DMS53 treated with DMSO at 0.1 percent for 48 hours (cell line): ENCODE data around the gene DBT.
"Not testable (repeated sequence)": the region's sequence is repeated elsewhere in the genome, so short reads cannot be mapped to it uniquely, and the experiment has no call there.

ENCODE experiments used
- DNase-seq: peaks from one replicate; lab custom pipeline; 2025; ENCODE audit not compliant: unreplicated experiment; lab: John Stamatoyannopoulos, UW

DBT gene

DNA sequence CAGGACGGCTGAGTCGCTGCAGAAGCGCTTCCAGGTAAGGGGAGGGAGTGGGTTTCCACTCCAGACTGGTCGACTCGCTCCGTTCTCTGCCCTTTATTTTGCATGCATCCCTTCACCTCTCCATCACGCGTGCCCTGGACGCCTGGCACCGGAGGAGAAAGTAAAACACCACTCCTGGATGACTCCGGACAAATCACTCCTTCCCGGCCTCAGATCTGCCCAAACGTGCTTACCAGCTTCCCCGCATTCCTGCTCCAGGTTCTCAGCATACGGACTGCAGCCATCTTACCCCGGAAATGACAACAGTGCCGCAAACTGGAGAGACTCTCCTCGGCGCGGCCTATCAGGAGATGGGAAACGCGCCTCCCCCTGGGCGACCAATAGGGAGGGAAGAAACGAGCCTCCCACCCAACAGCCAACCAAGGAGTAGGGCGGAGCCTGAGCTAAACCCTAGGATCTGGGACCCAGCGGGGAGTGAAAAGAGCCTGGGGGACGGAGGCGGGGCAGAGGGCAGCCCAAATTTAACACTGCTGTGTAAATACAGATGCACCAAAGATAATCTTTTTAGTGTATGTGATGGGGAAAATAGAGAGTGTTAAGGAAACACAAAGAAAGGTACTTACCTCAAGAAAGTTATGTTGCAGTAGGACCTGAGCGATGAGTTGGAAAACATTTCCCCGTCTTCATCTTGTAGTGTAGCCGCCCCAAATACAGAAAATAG, at the start of gene DBT:
Gene DBT (minus strand): TSS at position 298 of the 721 bp plus-strand sequence. CDS start 14 bp downstream, at position 284.
- peak; percentile 99 for DNase-seq

DNA sequence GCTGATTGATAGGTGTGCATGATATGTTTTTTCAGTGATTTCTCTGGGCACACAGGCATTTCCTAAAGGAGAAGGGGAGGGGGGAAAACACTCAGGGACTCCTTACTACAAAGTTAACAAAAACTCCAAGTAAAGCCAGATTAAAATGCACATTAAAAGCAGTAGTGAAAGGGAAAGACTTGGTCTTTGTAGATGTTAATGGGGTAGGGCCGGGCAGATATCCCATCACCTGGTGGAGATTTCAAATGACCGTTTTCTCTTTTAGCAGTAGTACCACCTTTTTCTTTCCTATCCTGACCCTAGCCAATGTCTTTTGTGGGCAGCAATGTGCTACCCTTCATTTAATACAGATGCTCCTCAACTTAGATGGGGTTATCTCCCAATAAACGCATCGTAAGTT, 48.9 kb upstream of the DBT start:
- no peak for DNase-seq

DNA sequence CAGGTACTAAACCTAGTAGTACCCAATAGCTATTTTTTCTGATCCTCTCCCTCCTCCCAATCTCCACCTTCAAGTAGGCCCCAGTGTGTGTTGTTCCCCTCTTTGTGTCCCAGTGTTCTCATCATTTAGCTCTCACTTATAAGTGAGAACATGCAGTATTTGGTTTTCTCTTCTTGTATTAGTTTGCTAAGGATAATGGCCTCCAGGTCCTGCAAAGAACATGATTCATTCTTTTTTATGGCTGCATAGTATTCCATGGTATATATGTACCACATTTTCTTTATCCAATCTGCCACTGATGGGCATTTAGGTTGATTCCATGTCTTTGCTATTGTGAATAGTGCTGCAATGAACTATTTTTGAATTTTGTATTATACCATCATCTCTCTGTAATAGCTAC, 47.4 kb upstream of the DBT start:
- DNase-seq: not testable (repeated sequence)

DNA sequence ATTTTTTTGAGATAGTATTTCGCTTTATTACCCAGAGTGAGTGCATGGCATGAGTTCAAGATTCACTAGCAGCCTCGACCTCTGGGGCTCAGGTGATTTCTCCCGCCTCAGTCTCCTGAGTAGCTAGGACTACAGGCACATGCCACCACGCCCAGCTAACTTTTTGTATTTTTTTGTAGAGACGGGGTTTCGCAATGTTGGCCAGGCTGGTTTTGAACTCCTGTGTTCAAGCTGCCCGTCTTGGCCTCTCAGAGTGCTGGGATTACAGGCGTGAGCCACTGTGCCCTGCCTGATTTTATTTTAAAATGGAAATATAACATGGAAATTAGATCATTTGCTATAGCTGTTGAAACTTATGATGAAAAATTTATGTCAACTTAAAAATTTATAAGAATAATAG, 46.5 kb upstream of the DBT start:
- DNase-seq: no peak

DNA sequence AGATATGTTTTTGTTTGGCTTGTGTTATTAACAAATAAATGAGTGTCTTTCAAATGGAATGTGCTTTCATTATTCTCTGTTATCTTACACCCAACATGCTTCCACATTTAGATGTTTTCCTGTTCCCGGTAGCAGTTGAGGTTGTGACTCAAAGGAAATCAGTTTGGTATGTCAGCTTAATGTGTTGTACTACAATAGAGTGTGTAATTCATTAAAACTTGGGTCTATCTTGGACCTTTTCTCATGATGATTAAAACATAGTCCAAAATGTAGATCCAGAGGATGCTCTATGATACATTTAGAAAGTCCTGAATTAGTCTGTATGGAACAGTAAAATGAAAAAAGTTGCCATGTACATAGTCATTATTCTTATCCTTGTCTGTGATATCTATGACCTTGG, 43.1 kb upstream of the DBT start:
- DNase-seq: no peak

DNA sequence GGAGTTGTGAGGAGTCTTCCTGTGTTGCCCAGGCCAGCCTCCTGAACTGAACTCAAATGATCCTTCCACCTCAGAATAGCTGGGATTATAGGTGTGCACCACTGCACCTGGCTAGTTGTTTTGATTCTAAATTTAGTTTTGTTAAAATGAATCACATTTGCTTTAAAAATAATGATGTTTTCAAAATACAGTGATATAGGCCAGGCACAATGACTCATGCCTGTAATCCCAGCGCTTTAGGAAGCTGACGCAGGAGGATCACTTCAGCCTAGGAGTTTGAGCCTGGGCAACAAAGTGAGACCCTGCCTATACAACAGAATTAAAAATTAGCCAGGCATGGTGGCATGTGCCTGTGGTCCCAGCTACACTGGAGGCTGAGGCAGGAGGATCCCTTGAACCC, 40.7 kb upstream of the DBT start:
- DNase-seq: no peak

DNA sequence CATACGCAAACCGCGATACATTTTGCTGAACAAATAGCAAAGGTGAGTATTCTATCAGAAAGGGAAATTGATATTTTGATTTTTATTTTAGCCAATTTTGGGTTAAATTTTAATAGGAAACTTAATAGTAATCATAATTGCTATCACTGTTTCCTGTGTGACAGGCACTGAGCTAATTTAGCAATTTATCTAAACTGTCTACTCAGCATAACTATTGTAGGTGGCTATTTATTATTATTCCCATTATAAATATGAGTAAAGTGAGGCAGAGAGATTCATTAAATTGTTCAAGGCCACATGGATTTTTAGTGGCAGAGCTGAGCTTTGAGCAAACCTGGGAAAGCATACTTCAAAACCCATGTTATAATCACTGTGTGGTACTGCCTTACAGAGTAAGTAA, 37.5 kb upstream of the DBT start:
- DNase-seq: no peak

DNA sequence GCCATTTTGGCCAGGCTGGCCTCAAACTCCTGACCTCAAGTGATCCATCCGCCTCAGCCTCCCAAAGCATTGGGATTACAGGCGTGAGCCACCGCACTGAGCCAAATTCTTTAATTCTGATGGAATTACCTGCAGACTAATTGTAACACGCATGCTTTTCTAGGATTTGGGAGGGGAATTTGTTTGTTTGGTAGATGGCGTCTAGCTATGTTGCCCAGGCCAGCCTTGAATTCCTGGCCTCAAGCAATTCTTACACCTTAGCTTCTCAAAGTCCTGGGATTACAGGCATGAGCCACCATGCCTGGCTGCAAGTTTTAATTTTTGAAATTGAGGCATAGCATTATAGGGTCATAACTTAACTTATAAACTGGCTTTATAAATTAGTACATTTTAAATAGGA, 35.0 kb upstream of the DBT start:
- no peak for DNase-seq

DNA sequence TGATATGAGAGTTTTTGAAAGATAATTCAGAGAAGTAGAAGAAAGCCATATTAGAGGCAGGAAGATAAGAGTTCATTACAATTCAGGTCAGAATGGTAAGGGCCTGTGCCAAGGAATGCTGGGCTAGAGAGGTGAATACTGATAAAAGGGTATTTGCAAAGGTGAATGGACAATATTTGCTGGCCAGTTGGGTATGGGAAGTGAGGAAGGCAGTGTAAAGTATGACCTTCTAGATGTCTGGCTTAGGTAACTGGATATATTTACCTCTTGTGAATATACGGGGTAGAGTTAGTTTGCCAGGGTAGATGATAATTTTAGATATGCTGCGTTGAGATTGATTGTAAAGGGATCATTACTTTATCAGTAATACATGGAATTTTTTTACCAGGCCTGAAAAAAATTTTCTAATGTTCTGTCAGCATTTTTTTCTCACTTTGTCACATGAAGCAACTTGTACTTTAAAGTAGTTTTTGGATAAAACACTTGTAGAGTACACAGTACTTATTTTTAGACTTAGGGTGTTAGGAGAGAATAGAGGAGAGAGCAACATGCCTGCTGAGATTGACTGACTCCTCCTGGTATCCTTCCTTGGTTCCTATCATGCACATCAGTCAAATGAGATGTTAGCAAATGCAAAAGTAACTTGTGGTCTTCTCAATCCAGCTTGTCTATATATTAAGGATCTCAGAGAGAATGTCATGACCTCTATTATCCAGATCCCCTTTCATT, 30.5 kb upstream of the DBT start:
- DNase-seq: no peak

DNA sequence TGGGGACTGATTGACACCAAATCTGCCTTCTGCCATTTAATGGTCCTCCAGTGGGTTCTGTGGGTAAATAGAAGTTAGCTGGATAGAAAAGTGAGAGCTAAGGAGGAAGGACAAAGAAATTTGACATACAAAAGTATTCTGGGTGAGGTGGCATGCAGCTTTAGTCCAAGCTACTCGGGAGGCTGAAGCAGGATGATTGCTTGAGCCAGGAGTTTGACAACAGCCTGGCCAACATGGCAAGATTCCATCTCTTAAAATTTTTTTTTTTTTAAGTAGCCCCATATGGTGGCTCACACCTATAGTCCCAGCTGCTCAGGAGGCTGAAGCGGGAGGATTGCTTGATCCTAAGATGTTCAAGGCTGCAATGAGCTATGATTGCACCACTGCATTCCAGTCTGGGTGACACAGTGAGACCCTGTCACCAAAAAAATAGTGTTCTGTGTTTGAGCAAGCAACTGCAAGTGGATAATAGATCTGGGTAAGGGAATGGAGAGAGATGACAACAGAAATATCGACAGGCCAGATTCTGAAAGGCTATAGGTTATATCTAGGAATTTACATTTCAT, 29.8 kb upstream of the DBT start:
- DNase-seq: no peak

DNA sequence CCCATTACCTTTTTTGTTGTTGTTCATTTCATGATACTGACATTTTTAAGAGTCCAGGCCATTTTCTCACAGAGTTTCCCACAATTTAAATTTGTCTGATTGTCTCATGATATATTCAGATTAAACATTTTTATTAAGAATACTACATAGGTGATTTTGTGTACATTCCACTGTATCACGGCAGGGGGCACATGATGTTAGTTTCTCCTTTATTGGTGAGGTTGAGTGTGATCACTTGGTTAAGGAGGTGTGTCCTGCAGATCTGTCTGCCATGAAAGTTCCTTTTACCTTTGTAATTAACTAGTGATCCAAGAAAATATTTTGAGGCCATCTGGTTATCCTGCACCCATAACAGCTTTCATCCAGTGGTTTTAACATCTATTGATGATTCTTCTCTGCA, 28.2 kb upstream of the DBT start:
- no peak for DNase-seq

DNA sequence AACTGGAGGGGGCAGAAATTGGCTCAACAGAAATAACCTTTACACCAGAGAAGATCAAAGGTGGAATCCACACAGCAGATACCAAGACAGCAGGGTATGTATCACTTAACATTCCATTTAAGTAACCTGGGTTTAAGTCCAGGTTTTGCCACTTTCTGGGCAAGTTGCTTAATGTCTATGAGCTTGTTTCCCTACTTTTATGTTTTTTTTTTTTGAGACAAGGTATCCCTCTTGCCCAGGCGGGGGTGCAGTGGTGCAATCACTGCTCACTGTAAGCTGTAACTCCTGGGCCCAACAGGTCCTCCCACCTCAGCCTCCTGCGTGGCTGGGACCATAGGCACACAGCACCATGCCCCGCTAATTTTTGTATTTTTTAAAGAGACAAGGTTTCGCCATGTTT, 18.6 kb upstream of the DBT start:
- no peak for DNase-seq

DNA sequence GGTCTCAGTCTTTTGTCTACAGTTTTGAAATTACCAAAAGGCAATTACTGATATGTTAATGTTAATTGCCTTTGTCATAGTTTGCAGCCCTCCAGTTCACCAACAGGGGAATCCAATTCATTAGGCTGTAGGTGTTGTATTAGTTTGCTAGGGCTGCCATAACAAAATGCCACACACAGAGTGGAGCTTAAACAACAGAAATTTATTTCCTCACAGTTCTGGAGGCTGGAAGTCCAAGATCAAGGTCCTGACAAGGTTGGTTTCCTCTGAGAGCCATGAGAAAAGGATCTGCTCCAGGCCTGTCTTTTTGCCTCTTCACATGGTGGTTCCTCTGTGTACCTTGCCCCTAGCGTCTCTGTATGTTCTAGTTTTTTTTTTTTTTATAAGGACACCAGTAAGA, 17.6 kb upstream of the DBT start:
- no peak for DNase-seq

DNA sequence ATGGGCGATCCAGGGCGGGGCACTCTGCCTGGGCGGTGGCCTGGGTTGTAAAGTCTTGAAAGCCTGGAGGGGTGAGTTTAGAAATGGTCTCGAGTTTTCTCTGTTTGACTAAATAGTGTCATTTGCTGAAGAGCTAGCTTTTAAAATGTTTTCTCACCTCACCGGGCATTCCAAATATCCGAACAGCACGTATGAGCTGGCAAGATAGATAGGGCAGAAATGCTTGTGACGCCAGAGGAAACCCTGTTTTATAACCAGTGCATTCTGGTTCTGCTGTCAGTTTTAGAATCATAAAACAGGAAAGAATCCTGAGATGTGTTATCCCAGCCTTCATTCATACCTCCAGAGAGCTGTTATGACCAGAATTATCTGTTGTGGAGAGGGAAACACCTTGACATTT, 17.1 kb upstream of the DBT start:
- DNase-seq: no peak

DNA sequence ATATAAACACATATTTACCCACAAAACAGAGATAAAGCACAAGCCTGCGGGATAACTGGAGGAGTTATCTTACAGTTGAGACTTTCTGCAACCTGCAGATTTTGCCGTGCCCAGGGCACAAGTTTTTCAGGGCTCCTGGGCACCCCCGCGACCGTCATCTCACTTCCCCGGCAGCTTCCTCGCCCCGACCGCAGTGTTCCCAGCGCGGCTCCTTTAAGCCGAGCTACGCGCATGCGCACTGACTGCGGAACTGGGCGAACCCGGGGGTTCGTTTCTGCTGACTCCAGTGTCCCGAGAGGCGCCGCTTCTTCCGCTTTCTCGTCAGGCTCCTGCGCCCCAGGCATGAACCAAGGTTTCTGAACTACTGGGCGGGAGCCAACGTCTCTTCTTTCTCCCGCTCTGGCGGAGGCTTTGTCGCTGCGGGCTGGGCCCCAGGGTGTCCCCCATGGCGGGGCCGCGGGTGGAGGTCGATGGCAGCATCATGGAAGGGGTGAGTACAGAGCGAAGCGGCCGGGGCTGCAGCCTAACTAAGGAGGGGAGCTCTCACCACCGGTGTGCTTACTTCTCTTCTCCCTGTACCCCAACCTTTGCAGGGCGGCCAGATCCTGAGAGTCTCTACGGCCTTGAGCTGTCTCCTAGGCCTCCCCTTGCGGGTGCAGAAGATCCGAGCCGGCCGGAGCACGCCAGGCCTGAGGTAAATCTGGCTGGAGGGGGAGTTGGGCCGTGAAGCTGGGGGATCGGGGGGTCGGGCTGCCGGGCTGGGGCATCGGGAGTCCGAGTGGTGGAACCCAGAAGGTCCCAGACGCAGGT, 16.5 kb upstream of the DBT start, which contains the start of gene RTCA:
Gene RTCA (plus strand): TSS at position 286 of the 810 bp plus-strand sequence. CDS start 160 bp downstream, at position 446.
- peak; percentile 98 for DNase-seq

DNA sequence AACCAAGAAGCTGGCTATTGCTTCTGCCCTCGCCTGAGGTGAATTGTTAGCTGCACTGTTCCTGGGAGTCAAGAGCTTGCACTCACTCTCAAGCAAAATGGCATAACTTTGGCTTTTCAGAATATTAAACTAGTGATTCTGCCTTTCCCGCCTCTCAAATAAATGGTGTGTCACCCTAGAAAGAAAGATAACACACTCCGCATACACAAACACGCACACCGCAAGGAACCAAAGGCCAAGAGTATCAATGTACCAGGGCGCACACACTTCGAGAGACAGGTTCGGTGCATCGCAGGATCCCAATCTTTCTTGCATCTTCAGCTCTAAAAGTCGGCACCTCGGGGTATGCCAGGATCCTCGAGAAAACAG, 15.9 kb upstream of the DBT start:
- peak; percentile 47 for DNase-seq

DNA sequence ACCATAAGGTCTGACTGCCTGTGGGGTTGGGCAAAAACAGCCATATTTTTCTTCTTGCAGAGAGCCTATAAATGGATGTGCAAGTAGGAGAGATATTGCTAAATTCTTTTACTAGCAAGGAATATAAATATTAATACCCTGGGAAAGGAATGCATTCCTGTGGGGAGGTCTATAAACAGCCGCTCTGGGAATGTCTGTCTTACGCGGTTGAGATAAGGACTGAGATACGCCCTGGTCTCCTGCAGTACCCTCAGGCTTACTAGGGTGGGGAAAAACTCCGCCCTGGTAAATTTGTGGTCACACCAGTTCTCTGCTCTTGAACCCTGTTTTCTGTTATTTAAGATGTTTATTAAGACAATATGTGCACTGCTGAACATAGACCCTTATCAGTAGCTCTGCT, 14.4 kb upstream of the DBT start:
- DNase-seq: not testable (repeated sequence)

DNA sequence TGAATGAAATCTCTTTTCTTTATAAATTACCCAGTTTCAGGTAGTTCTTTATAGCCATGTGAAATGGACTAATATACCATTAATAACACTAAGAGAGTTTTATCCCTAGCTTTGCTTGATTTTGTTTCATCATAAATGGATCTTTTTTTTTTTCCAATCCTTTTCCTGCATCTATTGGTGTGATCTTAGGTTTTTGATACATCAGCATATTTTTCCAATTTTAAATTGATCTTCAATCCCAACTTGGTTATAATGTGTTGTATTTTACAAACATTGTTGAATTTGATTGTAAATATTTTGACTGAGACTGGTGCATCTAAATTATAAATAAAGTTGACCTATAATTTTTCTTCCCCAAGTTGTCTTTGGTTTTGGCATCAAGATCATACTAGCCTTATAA, 12.1 kb upstream of the DBT start:
- no peak for DNase-seq

DNA sequence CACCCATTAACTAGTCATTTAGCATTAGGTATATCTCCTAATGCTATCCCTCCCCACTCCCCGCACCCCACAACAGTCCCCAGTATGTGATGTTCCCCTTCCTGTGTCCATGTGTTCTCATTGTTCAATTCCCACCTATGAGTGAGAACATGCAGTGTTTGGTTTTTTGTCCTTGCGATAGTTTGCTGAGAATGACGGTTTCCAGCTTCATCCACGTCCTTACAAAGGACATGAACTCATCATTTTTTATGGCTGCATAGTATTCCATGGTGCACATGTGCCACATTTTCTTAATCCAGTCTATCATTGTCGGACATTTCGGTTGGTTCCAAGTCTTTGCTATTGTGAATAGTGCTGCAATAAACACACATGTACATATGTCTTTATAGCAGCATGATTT, 8.8 kb upstream of the DBT start:
- not testable (repeated sequence) for DNase-seq

DNA sequence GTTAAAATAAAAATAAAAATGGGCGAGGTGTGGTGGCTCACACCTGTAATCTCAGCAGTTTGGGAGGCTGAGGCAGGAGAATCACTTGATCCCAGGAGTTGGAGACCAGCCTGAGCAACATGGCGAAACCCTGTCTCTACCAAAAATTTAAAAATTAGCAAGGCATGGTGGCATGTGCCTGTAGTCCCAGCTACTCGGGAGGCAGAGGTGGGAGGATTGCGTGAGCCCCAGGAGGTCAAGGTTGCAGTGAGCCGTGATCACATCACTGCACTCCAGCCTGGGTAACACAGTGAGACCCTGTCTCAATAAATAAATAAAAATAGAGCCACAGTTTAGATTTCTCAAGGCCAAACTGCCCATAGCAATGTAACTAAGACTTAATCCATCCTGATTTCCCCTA, 6.6 kb upstream of the DBT start:
- not testable (repeated sequence) for DNase-seq

DNA sequence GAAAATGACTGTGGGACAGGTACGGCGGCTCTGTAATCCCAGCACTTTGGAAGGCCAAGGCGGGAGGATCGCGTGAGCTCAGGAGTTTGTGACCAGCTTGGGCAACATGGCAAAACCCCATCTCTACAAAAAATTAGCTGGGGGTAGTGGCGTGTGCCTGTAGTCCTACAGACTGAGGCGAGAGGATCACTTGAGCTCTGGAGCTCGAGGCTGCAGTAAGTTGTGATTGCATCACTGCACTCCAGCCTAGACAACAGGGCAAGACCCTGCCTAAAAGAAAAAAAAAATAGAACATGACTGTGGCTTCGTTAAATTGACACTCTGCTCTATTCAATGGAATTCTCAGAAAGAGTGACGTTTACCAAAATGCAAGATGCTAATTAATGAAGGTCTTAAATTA, 3.9 kb upstream of the DBT start:
- DNase-seq: no peak

DNA sequence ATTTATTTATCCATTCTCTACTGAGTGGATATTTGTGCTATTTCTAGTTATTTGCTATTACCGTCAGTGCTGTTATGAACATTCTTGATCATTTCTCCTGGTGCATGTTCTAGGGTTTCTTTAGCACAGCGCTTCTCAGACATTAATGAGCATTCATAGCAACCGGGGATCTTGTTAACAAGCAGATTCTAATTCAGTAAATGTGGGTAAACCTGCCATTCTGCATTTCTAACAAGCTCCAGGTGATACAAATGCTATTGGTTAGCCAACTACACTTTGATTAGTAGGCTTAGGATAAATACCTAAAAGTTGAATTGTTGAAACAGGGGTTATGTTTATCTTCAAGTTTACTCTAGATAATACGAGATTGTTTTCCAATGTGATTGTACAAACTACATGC, 3.3 kb upstream of the DBT start:
- no peak for DNase-seq
